B cell (primary cell): Measurements from ENCODE around the gene APOLD1. TPM values are rescaled to one million over a fixed set of nuclear protein-coding genes. Genes with fewer than 3 reads are reported as not detected.

Experiments
- ATAC-seq: fragments of 200-7000 bp; cut with Tn5 transposase; one replicate; pipeline ENCODE4 v1.10.0; 2021; ENCODE audit warnings: low read depth, mild to moderate bottlenecking, moderate number of reproducible peaks, moderate library complexity
- CTCF ChIA-PET: fragments of 350-600 bp; sonication (Branson Sonifier 250); formaldehyde crosslinking; loops from one replicate; lab custom pipeline; 2021; ENCODE audit warnings: antibody characterized with exemption, inconsistent platforms; lab: Charles Lee
- POLR2A ChIA-PET: fragments of 350-600 bp; sonication (Branson Sonifier 250); formaldehyde crosslinking; loops from one replicate; lab custom pipeline; 2021; ENCODE audit warnings: antibody characterized with exemption; lab: Charles Lee
- DNase-seq: peaks from one replicate; pipeline ENCODE4 v3.0.0; 2013
- H2AFZ ChIP-seq: 2 replicates; pipeline ENCODE4 v1.6.1; 2012; ENCODE audit warnings: mild to moderate bottlenecking, low read depth, low read length; ENCODE audit not compliant: insufficient read depth, poor library complexity, severe bottlenecking
- H3K27ac ChIP-seq, 2 donors: 1 replicate in 1 of 2; 2 replicates in 1 of 2; pipeline ENCODE4 v1.5.1; 2012 to 2013; ENCODE audit warnings: low read length in 2 of 2, mild to moderate bottlenecking in 2 of 2, moderate library complexity in 1 of 2
- H3K27me3 ChIP-seq, 4 experiments: fragments of 200-600 bp in 1 of 4; sonication (generic) in 1 of 4; replicated peaks in 1 of 4; 1 replicate in 2 of 4; 2 replicates in 2 of 4; pipeline versions ENCODE4 v1.6.1 to v1.7.0; 2013 to 2016; ENCODE audit warnings: low read length in 3 of 4, mild to moderate bottlenecking in 2 of 4, mixed read lengths in 1 of 4, moderate library complexity in 1 of 4; ENCODE audit not compliant: insufficient read depth in 4 of 4, control insufficient read depth in 3 of 4; ENCODE audit errors: control extremely low read depth in 1 of 4
- H3K36me3 ChIP-seq, 2 experiments: replicated peaks in 1 of 2; 1 replicate in 1 of 2; 2 replicates in 1 of 2; pipeline versions ENCODE4 v1.6.1 to v1.7.1; 2013; ENCODE audit warnings: low read length in 1 of 2; ENCODE audit not compliant: insufficient read depth in 2 of 2, control insufficient read depth in 1 of 2; ENCODE audit errors: control extremely low read depth in 1 of 2, extremely low read depth in 1 of 2
- H3K4me1 ChIP-seq, 2 donors: fragments of 200-600 bp in 1 of 2; sonication (generic) in 1 of 2; 1 replicate in 1 of 2; 2 replicates in 1 of 2; pipeline versions ENCODE4 v1.5.1 to v1.6.1; 2013 to 2017; ENCODE audit warnings: low read length in 2 of 2; ENCODE audit not compliant: control insufficient read depth in 2 of 2, insufficient read depth in 2 of 2
- H3K4me2 ChIP-seq: replicated peaks from 2 replicates; pipeline ENCODE3; 2012; ENCODE audit warnings: mild to moderate bottlenecking, low read depth, low read length; ENCODE audit not compliant: poor library complexity, severe bottlenecking
- H3K4me3 ChIP-seq, 5 experiments: fragments of 200-600 bp in 1 of 5; sonication (generic) in 1 of 5; 1 replicate in 3 of 5; 2 replicates in 2 of 5; pipeline versions ENCODE4 v1.5.1 to v1.7.0; 2011 to 2016; ENCODE audit warnings: low read length in 4 of 5, mild to moderate bottlenecking in 4 of 5, low read depth in 2 of 5, control low read depth in 1 of 5, moderate library complexity in 1 of 5; ENCODE audit not compliant: insufficient read depth in 1 of 5; ENCODE audit errors: control extremely low read depth in 1 of 5, extremely low read depth in 1 of 5
- H3K79me2 ChIP-seq: fragments of 200-600 bp; sonication (generic); one replicate; pipeline ENCODE4 v1.6.0; 2016; ENCODE audit warnings: low read length; ENCODE audit not compliant: control insufficient read depth, insufficient read depth
- H3K9ac ChIP-seq: fragments of 200-600 bp; sonication (generic); 2 replicates; pipeline ENCODE4 v1.6.1; 2017; ENCODE audit warnings: mild to moderate bottlenecking, low read length, moderate library complexity
- H3K9me3 ChIP-seq, 3 donors: one replicate each; pipeline versions ENCODE4 v1.6.1 to v1.7.1; 2013; ENCODE audit warnings: low read length in 2 of 3; ENCODE audit not compliant: control insufficient read depth in 2 of 3, insufficient read depth in 1 of 3; ENCODE audit errors: control extremely low read depth in 1 of 3
- H4K20me1 ChIP-seq: 2 replicates; pipeline ENCODE4 v1.6.0; 2012; ENCODE audit warnings: mild to moderate bottlenecking, low read length; ENCODE audit not compliant: insufficient read depth, control insufficient read depth, poor library complexity, severe bottlenecking
- H3K27ac Mint-ChIP-seq: one replicate; pipeline ENCODE4 v1.8.0; 2021; ENCODE audit warnings: mixed read lengths
- H3K27me3 Mint-ChIP-seq: one replicate; pipeline ENCODE4 v1.8.0; 2021; ENCODE audit warnings: mixed read lengths
- H3K4me1 Mint-ChIP-seq: one replicate; pipeline ENCODE4 v1.8.0; 2021; ENCODE audit warnings: mixed read lengths
- H3K4me3 Mint-ChIP-seq: one replicate; pipeline ENCODE4 v1.8.0; 2021; ENCODE audit warnings: mixed read lengths
- H3K9me3 Mint-ChIP-seq: one replicate; pipeline ENCODE4 v1.8.0; 2022; ENCODE audit warnings: mixed read lengths; ENCODE audit not compliant: insufficient read depth
- CTCF ChIP-seq: fragments of 200-600 bp; IDR thresholded peaks from one replicate; pipeline ENCODE4 v1.8.0; 2022; ENCODE audit warnings: antibody characterized with exemption, mild to moderate bottlenecking
- EZH2 ChIP-seq: IDR thresholded peaks from 2 replicates; pipeline ENCODE4 v1.6.1; 2012; ENCODE audit warnings: borderline replicate concordance, low read depth, mild to moderate bottlenecking, moderate library complexity, low read length; ENCODE audit not compliant: insufficient read depth, poor library complexity, severe bottlenecking
- WGBS: methylation state at CpG from one replicate; pipeline ENCODE4 v1.1.5; 2013; ENCODE audit warnings: missing lambda C conversion rate; ENCODE audit not compliant: insufficient coverage; 5-methylcytosine and 5-hydroxymethylcytosine counted together
- intact Hi-C: fragments of 100-400 bp; cut with micrococcal nuclease; formaldehyde crosslinking; loops from one replicate; pipeline ENCODE4 v1.10.0; 2022
- polyA plus RNA-seq: library from polyadenylated mRNA; depleted of rRNA; stranded (reverse); fragments of >200 nt; gene quantifications from 2 replicates; pipeline ENCODE4 v1.2.3, GENCODE V29; 2012
- total RNA-seq, 2 donors: library from RNA; stranded (reverse); fragments of 120-200 nt in 1 of 2; gene quantifications; 1 replicate in 1 of 2; 2 replicates in 1 of 2; pipeline versions ENCODE4 v1.2.3 to v1.2.4, GENCODE V29; 2013 to 2022

Gene APOLD1
- total and polyA plus RNA-seq, 2 donors (not counting 1 experiment from before 2014, with no cell fraction given), result 1.5 to 4.7 TPM

- Histone ChIP-seq H3K9me3 (no peaks in the 10 kb centered on the region), H3K36me3 (no peaks in the 10 kb centered on the region), H3K79me2 (no peaks in the 10 kb centered on the region), H3K27ac (no peak overlapping the region), H3K4me1 (peaks cover 23 to 45% of the 10 kb centered on the region in 2 donors), H2AFZ (peak overlapping the region; percentile 40), H3K27me3 (no peaks in the 10 kb centered on the region), H3K4me2 (peak overlapping the region; percentile 39), H3K4me3 (no peak overlapping the region), H3K9ac (no peak overlapping the region), H4K20me1 (no peaks in the 10 kb centered on the region)
- 61% methylated on average over 2 of the region's 2 CpGs for WGBS
- Mint-ChIP-seq H3K27me3 (no peaks in the 10 kb centered on the region), H3K27ac (peak overlapping the region; percentile 86), H3K4me3 (peak overlapping the region; percentile 80), H3K4me1 (peaks cover 56% of the 10 kb centered on the region), H3K9me3 (no peaks in the 10 kb centered on the region)
- ATAC-seq, result peak; percentile 51
- ChIA-PET CTCF (interaction anchor here (0.7 to 6.7 kb wide), 6 partner anchors 9 to 66 kb away, joined by 3 to 71 read pairs (median 6); partner anchors contain the start of gene DDX47), POLR2A (interaction anchor here (0.6 to 1.2 kb wide), 5 partner anchors 13 to 85 kb away, joined by 3 to 4 read pairs (median 3); no protein-coding TSS in a partner anchor)
- intact Hi-C loops, result loop anchor here (10.0 kb wide), 1 partner anchor 1352 kb away; no protein-coding TSS in a partner anchor
- peak; percentile 45 for DNase-seq
- TF ChIP-seq CTCF, result no peak
- TF ChIP-seq EZH2, result no peak
Measured at GRCh38 chr12:12803186-12803585, 17.7 kb downstream of the APOLD1 start.

GRCh38 chr12:12804011-12804410 lies 18.6 kb downstream of the APOLD1 start:
- intact Hi-C loops, result loop anchor here (10.0 kb wide), 1 partner anchor 1351 kb away; no protein-coding TSS in a partner anchor
- H3K4me1 ChIP-seq, result peaks cover 28 to 53% of the 10 kb centered on the region in 2 donors
- peak overlapping the region; percentile 91 for H3K27ac Mint-ChIP-seq

More at GRCh38 chr12:12804011-12804410, 18.6 kb downstream of the APOLD1 start:
- Histone ChIP-seq H3K9ac (no peak overlapping the region), H3K27me3 (no peaks in the 10 kb centered on the region), H3K4me3 (no peak overlapping the region), H3K79me2 (no peaks in the 10 kb centered on the region), H4K20me1 (no peaks in the 10 kb centered on the region), H3K9me3 (no peaks in the 10 kb centered on the region), H2AFZ (no peak overlapping the region), H3K27ac (no peak overlapping the region), H3K4me2 (no peak overlapping the region), H3K36me3 (no peaks in the 10 kb centered on the region)
- Mint-ChIP-seq H3K27me3 (no peaks in the 10 kb centered on the region), H3K4me1 (peaks cover 61% of the 10 kb centered on the region), H3K9me3 (no peaks in the 10 kb centered on the region), H3K4me3 (peak overlapping the region; percentile 12)
- no CpG with 5 or more reads among the region's 6 CpGs for WGBS
- ATAC-seq, result no peak
- DNase-seq, result no peak
- TF ChIP-seq EZH2, result no peak
- TF ChIP-seq CTCF, result no peak
- ChIA-PET CTCF (interaction anchor here (1.0 to 6.7 kb wide), 5 partner anchors 9 to 66 kb away, joined by 3 to 71 read pairs (median 4); partner anchors contain the start of gene DDX47), POLR2A (interaction anchor here (1.1 kb wide), 1 partner anchor 78 kb away, joined by 3 read pairs; no protein-coding TSS in a partner anchor)
